Measurements from ENCODE around the gene TGM2.

Gene TGM2

DNA sequence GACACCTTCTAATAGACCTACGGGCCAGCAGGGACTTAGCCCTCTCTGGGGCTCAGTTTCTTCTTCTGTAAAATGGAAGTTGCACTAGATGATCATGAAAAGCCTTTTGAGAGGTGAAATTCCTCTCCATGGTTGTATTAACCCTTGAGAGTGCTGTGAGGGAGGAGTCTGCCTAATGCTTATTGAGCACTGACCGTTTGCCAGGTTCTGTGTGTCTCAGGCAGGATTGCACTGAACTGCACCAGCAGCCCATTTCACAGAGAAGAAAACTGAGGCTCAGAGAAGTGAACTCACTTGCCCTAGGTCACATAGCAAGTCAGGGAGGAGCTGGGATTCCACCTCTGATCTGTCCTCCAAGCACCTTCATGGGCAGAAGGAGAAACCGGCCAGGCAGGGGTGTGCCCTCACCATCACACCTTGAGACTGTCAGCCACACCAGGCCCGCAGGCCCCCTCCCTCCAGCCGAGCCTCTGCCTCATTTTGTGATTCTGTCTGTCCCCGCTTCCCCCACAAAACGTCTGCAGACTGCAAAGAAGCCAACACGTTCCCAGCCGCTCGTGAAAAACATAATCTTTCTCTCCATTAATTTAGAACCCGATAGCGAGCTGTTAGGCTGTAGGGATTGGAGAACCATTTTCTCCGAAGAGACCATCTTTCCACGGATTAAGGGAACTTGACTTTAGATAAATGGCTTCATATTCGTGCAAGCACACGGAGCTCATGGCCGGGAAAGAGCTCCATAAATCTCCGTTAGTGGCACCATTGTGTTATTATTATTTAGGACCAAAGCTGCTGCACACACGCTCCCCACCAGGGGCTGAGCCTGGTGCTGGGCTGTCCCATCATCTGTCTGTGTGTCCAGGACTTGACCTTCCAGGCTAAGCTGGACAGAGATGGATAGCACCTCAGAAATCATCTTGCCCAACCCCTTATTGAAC, 49.5 kb upstream of the TGM2 start (continued):
- TF ChIP-seq, protein P1, sequence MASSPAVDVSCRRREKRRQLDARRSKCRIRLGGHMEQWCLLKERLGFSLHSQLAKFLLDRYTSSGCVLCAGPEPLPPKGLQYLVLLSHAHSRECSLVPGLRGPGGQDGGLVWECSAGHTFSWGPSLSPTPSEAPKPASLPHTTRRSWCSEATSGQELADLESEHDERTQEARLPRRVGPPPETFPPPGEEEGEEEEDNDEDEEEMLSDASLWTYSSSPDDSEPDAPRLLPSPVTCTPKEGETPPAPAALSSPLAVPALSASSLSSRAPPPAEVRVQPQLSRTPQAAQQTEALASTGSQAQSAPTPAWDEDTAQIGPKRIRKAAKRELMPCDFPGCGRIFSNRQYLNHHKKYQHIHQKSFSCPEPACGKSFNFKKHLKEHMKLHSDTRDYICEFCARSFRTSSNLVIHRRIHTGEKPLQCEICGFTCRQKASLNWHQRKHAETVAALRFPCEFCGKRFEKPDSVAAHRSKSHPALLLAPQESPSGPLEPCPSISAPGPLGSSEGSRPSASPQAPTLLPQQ (tag by site-specific recombination; IDR thresholded peaks at IDR 0.05) = no peak
- no peak for TF ChIP-seq ZNF266 (tag by site-specific recombination; IDR thresholded peaks at IDR 0.05; ENCODE audit: low read depth)
- no peak for TF ChIP-seq ZNF423 (tag by site-specific recombination; IDR thresholded peaks at IDR 0.05)
- TF ChIP-seq ZNF701 (tag by site-specific recombination; IDR thresholded peaks at IDR 0.05) = no peak
- TF ChIP-seq ZNF560 (tag by site-specific recombination; IDR thresholded peaks at IDR 0.05; ENCODE audit: borderline replicate concordance) = no peak

DNA sequence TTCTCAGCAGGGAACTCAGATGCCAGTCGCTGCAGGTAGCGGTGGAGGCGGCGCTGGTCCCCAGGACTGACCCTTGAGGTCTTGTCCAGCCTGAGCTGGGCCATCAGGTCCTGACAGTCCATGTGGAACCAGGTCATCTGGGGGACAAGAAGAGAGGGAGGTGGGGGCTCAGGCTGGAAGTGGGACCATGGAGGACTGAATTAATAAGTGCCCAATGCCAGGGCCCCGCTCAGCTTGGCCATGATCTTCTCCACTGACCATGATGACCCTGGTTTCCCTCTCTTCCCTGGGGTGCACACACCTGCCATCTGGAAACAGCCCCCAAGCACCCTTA, 48.5 kb upstream of the TGM2 start:
- no peaks in the 10 kb centered on the region for H3K9me3 ChIP-seq (ENCODE audit: control insufficient read depth, insufficient read depth, low read depth, low read length)
- H3K4me3 ChIP-seq (ENCODE audit: low read depth, low read length) = no peak overlapping the region
- ChIA-PET CTCF (interaction anchor here (0.5 to 1.5 kb wide), 4 partner anchors 8 to 181 kb away, joined by 3 to 9 read pairs (median 4); no protein-coding TSS in a partner anchor), POLR2A (interaction anchor here (1.1 kb wide), 1 partner anchor 104 kb away, joined by 3 read pairs; no protein-coding TSS in a partner anchor)
- no peaks in the 10 kb centered on the region for H3K4me1 ChIP-seq (ENCODE audit: control insufficient read depth, insufficient read depth, low read length)
- no peaks in the 10 kb centered on the region for H3K36me3 ChIP-seq (ENCODE audit: control insufficient read depth in 2 of 2, insufficient read depth in 1 of 2, low read length in 2 of 2)
- no peak for TF ChIP-seq ZNF423 (tag by site-specific recombination; IDR thresholded peaks at IDR 0.05)
- TF ChIP-seq, protein P2, sequence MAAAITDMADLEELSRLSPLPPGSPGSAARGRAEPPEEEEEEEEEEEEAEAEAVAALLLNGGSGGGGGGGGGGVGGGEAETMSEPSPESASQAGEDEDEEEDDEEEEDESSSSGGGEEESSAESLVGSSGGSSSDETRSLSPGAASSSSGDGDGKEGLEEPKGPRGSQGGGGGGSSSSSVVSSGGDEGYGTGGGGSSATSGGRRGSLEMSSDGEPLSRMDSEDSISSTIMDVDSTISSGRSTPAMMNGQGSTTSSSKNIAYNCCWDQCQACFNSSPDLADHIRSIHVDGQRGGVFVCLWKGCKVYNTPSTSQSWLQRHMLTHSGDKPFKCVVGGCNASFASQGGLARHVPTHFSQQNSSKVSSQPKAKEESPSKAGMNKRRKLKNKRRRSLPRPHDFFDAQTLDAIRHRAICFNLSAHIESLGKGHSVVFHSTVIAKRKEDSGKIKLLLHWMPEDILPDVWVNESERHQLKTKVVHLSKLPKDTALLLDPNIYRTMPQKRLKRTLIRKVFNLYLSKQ (tag by site-specific recombination; IDR thresholded peaks at IDR 0.05; ENCODE audit: borderline replicate concordance) = no peak
- TF ChIP-seq, protein P3, sequence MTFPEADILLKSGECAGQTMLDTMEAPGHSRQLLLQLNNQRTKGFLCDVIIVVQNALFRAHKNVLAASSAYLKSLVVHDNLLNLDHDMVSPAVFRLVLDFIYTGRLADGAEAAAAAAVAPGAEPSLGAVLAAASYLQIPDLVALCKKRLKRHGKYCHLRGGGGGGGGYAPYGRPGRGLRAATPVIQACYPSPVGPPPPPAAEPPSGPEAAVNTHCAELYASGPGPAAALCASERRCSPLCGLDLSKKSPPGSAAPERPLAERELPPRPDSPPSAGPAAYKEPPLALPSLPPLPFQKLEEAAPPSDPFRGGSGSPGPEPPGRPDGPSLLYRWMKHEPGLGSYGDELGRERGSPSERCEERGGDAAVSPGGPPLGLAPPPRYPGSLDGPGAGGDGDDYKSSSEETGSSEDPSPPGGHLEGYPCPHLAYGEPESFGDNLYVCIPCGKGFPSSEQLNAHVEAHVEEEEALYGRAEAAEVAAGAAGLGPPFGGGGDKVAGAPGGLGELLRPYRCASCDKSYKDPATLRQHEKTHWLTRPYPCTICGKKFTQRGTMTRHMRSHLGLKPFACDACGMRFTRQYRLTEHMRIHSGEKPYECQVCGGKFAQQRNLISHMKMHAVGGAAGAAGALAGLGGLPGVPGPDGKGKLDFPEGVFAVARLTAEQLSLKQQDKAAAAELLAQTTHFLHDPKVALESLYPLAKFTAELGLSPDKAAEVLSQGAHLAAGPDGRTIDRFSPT (tag by site-specific recombination; IDR thresholded peaks at IDR 0.05) = no peak
- H3K27ac ChIP-seq (ENCODE audit: extremely low read depth, low read depth, low read length) = no peak overlapping the region

DNA sequence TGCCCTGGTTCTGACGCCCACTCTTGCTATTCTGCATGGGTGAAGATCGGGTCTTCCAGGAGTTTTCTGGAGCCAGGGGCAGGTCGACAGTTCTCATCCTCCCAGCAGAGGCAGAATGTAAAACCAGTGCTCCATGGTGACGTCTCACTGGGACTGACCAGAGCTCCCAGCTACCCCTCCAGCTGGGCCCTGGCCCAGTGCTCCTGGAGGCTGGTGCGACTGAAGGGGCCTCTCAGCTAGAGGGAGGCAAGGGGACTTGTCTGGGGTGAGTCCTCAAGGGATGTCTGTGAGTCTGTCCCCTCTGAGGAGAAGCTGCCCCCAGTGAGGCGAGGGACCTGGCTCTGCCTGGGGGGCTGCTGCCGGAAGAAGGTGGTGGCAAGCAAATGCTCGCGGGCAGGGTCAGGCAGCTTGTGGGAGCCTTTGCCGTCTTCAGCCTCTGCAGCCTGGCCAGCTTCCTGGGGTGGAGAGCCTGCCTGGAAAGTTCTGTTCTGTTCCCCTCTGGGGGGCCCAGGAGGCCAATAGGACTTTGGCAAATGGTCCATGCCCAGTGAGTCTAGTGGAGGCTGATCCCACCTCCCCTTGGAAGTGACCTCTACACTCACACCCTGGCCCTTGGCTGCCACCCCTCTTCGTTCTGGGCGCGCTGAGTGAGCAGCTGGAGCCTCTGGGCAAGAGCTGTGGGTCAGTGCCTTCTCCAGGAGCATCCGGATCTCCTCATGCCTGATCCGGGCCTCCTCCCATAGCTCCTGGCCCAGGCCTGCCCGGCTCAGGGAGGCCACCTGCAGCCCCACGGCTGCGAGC, 47.9 kb upstream of the TGM2 start:
- ChIA-PET POLR2A (interaction anchor here (1.1 kb wide), 1 partner anchor 103 kb away, joined by 3 read pairs; no protein-coding TSS in a partner anchor), CTCF (interaction anchor here (0.5 to 1.5 kb wide), 4 partner anchors 9 to 158 kb away, joined by 3 to 9 read pairs (median 4); no protein-coding TSS in a partner anchor)
- H3K4me3 ChIP-seq (ENCODE audit: low read depth, low read length) = no peak overlapping the region
- H3K9me3 ChIP-seq (ENCODE audit: control insufficient read depth, insufficient read depth, low read depth, low read length) = no peaks in the 10 kb centered on the region
- H3K27ac ChIP-seq (ENCODE audit: extremely low read depth, low read depth, low read length) = no peak overlapping the region
- H3K4me1 ChIP-seq (ENCODE audit: control insufficient read depth, insufficient read depth, low read length) = no peaks in the 10 kb centered on the region
- H3K36me3 ChIP-seq (ENCODE audit: control insufficient read depth in 2 of 2, insufficient read depth in 1 of 2, low read length in 2 of 2) = no peaks in the 10 kb centered on the region
- TF ChIP-seq ZNF146 (tag by site-specific recombination; IDR thresholded peaks at IDR 0.05) (no peak), ZNF558 (tag by site-specific recombination; IDR thresholded peaks at IDR 0.05) (no peak), ZNF510 (tag by site-specific recombination; IDR thresholded peaks at IDR 0.05; ENCODE audit: insufficient replicate concordance) (no peak), ZFP3 (tag by site-specific recombination; IDR thresholded peaks at IDR 0.05; ENCODE audit: low read depth) (no peak), ZBTB17 (tag by site-specific recombination; IDR thresholded peaks at IDR 0.05) (no peak)
- TF ChIP-seq, protein P4, sequence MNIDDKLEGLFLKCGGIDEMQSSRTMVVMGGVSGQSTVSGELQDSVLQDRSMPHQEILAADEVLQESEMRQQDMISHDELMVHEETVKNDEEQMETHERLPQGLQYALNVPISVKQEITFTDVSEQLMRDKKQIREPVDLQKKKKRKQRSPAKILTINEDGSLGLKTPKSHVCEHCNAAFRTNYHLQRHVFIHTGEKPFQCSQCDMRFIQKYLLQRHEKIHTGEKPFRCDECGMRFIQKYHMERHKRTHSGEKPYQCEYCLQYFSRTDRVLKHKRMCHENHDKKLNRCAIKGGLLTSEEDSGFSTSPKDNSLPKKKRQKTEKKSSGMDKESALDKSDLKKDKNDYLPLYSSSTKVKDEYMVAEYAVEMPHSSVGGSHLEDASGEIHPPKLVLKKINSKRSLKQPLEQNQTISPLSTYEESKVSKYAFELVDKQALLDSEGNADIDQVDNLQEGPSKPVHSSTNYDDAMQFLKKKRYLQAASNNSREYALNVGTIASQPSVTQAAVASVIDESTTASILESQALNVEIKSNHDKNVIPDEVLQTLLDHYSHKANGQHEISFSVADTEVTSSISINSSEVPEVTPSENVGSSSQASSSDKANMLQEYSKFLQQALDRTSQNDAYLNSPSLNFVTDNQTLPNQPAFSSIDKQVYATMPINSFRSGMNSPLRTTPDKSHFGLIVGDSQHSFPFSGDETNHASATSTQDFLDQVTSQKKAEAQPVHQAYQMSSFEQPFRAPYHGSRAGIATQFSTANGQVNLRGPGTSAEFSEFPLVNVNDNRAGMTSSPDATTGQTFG (tag by site-specific recombination; IDR thresholded peaks at IDR 0.05; ENCODE audit: borderline replicate concordance) = no peak
- TF ChIP-seq, protein P5, sequence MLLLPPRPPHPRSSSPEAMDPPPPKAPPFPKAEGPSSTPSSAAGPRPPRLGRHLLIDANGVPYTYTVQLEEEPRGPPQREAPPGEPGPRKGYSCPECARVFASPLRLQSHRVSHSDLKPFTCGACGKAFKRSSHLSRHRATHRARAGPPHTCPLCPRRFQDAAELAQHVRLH (tag by site-specific recombination; IDR thresholded peaks at IDR 0.05) = no peak
- TF ChIP-seq, protein P6, sequence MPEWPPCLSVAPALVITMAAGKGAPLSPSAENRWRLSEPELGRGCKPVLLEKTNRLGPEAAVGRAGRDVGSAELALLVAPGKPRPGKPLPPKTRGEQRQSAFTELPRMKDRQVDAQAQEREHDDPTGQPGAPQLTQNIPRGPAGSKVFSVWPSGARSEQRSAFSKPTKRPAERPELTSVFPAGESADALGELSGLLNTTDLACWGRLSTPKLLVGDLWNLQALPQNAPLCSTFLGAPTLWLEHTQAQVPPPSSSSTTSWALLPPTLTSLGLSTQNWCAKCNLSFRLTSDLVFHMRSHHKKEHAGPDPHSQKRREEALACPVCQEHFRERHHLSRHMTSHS (tag by site-specific recombination; IDR thresholded peaks at IDR 0.05) = no peak
- TF ChIP-seq, protein P7, sequence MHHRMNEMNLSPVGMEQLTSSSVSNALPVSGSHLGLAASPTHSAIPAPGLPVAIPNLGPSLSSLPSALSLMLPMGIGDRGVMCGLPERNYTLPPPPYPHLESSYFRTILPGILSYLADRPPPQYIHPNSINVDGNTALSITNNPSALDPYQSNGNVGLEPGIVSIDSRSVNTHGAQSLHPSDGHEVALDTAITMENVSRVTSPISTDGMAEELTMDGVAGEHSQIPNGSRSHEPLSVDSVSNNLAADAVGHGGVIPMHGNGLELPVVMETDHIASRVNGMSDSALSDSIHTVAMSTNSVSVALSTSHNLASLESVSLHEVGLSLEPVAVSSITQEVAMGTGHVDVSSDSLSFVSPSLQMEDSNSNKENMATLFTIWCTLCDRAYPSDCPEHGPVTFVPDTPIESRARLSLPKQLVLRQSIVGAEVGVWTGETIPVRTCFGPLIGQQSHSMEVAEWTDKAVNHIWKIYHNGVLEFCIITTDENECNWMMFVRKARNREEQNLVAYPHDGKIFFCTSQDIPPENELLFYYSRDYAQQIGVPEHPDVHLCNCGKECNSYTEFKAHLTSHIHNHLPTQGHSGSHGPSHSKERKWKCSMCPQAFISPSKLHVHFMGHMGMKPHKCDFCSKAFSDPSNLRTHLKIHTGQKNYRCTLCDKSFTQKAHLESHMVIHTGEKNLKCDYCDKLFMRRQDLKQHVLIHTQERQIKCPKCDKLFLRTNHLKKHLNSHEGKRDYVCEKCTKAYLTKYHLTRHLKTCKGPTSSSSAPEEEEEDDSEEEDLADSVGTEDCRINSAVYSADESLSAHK (tag by site-specific recombination; IDR thresholded peaks at IDR 0.05) = no peak
